ENCODE data around the gene ARHGAP10.

ARHGAP10 gene

DNA sequence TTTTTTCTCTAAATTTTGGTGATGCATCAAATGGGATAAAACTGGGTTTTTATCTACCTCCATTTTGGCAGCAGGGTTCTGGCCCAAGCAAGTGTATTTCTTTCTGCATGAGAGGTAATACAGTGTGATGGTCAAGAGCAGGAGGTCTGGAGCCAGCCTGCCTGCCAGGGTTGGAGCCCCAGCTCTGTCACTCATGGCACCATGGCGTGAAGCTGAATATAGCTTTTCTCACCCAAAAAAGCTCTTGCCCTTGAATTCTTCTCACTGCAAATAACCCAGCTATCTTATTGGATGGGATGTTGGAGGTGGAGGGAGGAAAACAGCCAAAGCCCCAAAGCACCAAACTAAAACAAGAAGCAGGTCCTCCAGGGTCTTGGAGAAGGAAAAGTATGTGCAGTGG, 218.4 kb downstream of the ARHGAP10 start:
- DNase-seq (ENCODE audit: low read depth in 2 of 2), result no peak

DNA sequence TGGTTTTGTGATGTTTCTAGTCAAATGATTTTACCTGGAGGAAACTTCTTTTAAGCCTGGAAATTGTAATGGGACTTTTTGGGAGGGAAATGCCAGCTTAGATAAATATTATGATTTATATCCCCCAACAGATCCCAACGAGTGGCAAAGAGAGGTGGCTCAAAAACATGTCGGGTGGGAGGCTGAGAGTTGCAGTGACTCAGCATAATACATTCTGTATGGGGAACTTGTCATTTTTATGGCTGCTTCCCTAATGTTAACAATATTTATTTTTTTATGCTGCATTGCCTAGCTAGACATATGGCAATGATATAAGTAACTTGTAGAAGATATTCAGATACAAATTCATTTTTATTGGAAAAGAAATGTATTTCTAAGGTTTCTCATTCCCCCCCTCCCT, 219.0 kb downstream of the ARHGAP10 start:
- no peak for DNase-seq (ENCODE audit: low read depth in 2 of 2)

DNA sequence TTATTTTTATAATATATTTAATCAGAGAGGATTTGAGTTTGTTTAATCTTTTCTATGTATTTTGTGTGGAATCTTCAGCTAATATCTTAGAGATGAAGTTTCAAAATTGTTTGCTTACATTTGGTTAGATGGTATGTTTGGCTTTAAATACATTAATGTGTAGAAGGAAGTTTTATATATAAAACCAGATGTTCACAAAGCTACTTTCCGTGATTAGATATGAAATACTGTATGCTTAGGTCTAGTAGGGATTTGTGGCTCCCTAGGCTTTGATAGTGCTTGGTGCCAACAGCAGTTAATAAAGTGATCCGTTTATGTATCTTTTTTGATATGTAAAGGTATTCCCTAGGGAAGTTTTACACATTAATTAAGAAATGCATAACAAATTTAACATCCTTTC, 223.0 kb downstream of the ARHGAP10 start:
- no peak for DNase-seq (ENCODE audit: low read depth in 2 of 2)

DNA sequence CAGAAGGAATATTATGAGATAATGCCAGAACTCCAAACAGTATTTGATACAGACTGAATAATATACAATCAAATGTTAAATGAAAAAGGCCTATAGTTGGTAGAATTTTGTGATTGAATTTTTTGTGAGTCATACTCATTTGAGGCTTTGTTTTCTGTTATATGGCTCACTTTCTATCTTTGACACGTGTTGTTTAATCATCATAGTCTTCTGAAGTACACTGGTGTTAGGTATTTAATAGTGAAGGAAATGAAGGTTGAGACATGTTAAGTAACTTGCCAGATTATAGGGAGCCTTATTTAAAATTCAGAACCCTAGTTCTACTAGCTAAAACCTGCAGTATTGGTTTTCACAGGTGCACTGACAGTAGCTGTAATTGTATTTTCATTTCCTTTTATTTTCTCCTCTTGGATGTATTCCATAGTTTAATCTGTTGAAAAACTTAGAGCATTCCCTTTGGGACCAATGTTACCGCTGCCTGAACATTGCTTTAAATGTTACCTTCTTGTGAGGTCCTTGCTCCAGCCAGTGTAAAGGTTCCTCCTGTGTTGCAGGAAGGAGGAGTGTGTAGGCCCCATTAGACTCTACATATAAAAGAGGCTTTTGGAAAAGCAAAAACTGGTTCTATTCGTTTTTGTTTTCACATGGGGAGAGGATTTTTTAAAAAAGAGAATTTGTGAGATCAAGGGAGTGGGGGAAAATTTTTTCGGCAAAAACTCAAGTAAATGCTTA, 224.1 kb downstream of the ARHGAP10 start:
- DNase-seq (ENCODE audit: low read depth in 2 of 2), result no peak

DNA sequence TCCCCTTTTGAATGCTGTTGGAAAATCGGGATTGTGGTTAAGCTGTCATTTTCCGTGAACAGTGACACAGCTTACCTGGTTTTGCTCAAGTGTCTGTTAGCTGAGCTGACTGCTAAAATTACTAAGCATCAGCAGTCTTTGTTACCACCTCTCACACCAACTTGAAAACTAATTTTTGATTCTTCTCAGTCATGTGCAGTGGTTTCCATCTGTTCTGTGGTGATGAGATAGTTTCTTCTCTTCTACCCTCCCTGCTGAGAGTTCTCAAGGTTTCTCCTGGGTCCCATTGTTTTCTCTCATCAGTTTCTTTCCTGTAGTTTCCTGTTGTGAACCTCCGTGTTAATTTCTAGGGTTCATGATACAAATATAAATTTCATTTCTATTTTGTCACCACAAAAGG, 225.6 kb downstream of the ARHGAP10 start:
- no peak for DNase-seq (ENCODE audit: low read depth in 2 of 2)

DNA sequence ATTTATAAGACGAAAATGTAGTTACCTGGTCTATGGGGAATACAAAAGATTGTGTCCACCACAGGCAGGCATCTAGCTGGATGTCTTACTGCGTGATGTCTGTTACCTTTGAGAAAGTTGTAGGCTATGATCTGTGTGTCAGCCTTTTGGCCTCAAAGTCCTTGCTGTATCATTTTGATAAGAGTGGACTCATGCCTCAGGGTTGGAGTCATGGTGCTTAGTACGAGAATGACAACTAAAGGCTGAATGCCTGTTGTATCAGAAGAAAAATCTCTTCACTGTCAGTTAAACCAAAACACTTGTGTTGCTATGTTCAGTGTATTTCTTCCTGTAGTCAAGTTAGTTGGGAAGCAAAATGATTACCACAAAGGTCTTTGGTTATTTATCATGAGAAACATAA, 226.2 kb downstream of the ARHGAP10 start:
- DNase-seq (ENCODE audit: low read depth in 2 of 2), result no peak

DNA sequence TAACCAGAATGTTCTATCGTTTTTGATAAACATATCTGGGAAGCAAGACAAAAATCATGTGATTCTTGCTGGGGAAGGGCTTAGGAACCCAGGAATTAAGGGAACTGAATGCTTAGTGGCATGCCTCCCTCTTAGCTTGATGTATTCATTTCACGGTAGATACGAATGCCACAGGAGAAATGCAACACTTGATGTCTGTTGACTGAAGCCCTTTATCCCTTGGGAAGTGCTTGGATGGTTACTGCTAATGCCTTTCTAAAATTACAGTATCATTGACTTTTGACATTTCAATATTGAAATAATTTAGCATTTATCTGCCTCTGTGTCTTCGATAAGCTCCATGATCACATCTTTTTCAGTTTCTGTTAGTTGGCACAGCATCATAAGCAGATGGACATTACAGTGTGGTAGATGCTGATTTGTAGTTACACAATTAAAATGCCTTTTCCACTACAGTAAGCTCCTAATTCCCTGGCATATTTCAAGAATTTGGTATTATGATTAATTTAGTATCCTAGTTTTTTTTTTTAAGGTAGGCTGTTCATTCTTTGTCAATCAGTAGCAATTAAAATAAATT, 226.7 kb downstream of the ARHGAP10 start:
- DNase-seq (ENCODE audit: low read depth in 2 of 2), result no peak

DNA sequence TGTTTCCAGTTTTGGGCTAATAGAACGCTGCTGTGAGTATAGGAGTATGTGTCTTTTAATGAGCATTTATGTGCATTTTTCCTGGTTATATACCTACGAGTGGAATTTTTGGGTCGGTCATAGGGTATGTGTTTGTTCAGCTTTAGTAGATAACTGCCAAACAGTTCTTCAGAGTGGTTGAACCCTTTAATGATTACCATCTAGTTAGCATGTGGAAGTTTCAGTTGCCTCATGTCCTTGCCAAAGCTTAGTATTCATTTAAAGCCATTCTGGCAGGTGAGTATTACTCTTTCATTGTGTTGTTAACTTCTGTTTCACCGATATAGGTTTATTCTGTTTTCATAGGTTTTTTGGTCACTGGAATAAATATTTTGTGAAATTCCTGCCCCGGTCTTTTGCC, 229.1 kb downstream of the ARHGAP10 start:
- no peak for DNase-seq (ENCODE audit: low read depth in 2 of 2)

DNA sequence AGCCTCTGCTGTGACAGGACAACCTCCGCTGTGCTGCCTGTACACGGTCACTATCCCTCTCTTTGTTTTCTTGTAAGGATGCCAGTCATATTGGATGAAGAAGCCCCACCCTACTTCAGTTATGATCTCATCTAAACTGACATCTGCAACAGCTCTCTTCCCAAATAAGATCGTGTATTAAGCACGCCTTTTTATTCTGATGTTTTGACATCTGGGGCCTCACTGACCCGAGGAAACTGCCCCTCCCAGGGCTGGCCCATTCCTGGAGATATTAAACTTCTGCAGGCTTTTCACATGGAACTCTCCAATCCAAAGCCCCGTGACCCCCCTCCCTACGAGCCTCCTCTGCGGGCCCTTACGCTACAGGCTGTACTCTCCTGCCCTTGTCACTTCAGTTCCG, 232.0 kb downstream of the ARHGAP10 start:
- DNase-seq (ENCODE audit: low read depth in 2 of 2), result no peak

DNA sequence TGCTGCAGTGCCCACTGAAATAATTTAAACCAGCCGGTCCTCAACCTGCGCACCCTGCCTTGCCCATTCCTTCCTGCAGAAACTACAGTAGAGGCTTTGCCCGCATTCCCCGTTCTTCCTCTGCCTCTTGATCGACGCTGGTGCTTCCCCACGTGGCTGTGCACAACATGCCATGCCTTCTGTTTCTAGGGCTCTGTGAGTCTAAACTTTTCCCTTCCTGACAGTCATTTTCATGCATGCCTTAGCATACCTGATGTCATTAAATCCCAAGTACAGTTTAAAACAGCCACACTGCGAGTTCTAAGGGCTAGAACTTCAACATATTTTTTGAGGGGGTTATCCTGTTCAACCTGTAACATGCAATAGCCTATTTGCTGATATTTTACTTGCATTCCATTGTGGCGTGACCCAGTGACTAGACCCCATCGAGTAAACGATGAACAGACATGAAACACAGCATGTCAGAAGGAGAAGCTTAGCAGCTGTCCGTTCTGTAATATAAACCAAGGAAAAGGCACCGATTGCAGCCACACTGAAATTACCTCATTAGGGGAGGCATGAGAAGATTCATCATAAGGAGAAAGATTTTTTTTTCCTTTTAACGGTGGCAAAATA, 232.5 kb downstream of the ARHGAP10 start:
- no peak for DNase-seq (ENCODE audit: low read depth in 2 of 2)

DNA sequence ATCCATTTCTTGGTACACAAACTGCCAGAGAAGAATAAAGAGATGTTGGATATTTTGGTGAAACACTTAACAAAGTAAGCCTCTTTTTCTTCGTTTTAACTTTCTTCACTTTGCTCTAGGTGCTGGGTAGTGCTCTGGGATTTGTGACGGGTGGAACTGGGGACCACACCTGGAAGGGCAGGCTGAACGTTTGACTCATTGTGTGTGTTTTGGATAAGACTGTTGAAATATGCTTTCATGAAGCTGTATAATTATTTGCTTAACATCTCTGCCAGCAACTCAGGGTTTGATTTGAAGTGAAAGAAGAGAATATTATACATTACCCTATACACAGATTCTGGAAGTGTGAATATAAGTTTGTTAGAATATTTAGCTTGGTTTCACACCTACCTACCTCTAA, 233.2 kb downstream of the ARHGAP10 start:
- DNase-seq (ENCODE audit: low read depth in 2 of 2), result no peak

DNA sequence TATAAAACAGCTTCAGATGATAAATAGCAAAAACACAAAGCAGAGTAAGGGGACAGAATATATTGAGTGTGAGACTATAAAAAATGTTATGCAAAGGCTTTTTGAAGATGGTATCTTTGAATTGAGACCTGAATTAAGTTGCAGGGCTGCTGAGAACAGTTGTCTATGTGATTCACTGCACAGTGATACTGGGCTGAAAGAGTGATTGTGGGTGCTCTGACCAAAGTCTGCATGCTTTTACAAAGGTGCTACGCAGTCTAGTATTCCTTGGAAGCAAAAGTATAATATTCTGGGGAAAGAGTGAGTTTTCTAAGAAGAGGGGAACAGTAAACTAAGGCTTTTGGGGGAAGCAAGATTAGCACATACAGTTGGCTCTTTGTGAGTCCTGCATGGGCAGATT, 234.0 kb downstream of the ARHGAP10 start:
- no peak for DNase-seq (ENCODE audit: low read depth in 2 of 2)

DNA sequence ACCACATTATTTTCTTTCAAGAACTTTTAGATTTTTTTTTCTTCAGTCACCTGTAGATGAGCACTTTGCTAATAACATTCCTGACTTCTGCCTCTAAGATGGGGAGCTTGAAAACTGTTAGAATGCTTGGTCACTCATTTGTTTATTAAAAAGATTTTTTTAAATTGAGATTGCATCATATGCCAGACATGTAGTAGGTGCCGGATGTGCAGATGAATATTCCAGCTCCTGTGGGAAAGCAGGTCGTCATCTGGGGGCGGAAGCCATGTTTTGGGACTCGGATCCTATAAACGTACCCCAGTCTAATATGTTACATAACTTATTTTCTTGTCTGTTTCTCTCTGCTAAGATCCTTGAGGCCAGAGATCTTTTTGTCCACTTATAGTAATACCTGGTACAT, 236.8 kb downstream of the ARHGAP10 start:
- no peak for DNase-seq (ENCODE audit: low read depth in 2 of 2)

DNA sequence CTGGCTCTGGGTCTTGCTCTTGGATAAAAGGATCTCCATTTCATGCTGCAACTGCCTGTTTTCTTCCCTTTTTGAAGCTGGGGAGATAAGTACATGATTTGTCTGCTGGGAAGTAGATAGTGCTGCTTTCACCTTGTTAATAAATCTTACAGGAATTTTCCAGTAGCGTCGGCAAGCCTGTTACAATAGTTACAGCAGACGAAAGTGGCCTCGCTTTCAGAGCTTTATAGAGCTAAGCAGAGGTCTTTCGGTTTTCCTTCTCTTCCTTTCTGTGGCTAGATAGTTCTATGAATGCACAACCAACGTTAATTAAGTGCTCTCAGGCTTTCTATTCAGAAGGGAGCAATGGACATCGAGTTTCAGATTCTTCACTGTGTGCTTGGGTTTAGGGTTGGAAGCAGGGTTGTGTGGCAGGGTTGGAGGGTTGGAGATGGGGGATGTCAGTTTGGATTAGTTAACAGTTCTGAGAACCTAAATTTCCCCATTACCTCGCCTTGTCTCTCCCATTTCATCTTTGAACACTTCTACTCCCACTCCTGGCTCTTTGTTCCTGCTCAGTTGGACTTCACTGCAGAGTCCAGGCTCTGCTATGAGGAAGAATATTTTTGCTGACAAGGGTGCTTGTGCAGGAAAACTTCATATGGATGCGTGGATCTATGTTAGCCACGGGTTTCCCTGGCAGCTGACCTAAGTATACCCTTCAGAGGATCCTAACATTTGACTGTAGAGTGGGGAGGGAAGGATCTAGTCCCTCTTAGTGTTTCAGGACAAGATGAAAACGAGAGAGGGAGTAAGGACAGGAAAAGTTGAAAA, 237.9 kb downstream of the ARHGAP10 start:
- no peak for DNase-seq (ENCODE audit: low read depth in 2 of 2)

DNA sequence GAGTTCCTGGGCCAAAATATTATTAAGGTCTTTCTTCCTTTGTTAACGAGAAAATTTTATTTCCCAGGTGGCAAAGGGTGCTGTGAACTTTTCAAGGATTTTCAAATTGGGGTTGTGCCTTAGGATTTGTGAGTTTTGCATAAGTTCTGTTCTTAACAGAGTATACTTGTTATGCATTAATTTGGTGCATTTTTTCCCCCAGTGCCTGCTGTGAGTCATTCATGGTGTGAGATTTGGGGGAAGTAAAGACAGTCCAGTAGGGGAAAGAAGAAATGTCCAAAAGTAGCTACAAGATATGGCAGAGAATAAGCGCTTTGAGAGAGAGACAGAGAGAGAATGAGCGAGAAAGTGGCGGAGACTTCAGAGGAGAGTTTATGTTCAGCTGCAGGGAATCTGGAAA, 239.2 kb downstream of the ARHGAP10 start:
- DNase-seq (ENCODE audit: low read depth in 2 of 2), result no peak

DNA sequence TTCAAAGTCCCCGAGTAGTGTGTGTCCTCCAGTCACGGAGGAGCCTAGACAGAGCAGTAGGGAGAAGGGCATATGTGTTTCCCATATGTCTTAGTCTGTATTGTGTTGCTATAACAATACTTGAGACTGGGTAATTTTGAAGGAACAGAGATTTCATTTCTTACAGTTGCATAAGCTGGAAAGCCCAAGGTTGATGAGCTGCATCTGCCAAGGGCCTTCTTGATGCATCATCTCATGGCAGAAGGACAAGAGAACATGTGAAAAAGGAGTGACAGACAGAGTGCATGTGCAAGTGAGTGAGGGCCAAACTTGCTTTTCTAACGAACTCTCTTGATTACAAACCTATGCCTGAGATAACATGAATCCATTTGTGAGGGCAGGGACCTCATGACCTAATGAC, 243.4 kb downstream of the ARHGAP10 start:
- no peak for DNase-seq (ENCODE audit: low read depth in 2 of 2)

DNA sequence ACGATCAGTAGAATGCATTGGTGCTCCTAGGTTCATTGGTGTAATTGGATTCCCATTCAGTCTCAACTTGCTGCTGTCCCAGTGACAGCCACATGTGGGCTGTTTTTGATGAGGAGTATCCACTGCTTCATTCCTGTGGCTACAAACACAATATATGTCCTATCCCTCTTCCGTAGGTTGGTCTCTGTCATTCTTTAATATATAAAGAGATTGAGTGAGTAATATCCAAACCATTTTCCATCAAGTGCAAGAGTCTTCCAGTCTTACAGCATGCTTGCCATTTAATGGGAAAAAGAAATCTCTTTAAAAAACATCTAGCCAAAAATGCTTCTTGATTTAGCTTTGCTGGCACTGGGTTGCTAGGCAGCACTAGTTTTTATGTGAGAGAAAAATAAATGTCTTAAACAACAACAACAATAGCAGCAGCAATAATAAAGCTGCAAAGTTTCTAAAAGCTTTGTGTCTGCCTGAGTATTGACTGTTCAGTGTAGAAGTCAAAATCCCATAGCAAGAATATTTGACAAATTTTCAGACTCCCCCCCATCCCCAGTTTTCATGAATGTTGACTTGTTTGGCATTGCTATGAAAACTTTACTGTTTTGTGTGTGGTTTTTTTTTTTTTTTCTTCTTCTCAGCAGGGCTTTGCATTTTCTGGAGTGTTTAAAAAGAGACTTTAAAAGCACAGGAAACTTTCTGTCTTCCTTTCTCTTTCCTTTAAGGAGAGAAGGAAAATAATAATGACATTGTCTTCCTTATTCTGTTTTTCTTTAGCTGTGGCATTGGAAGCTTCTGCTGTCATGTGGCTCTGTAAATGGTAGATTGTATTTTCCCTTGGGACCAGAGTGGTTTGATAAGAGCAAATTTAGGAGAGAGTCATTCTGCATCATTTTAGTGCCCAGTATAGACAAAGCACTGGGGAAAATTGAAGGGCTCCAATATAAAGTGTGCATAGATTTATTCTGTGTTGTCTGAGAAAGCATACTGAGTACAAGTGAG, 244.3 kb downstream of the ARHGAP10 start:
- no peak for DNase-seq (ENCODE audit: low read depth in 2 of 2)

DNA sequence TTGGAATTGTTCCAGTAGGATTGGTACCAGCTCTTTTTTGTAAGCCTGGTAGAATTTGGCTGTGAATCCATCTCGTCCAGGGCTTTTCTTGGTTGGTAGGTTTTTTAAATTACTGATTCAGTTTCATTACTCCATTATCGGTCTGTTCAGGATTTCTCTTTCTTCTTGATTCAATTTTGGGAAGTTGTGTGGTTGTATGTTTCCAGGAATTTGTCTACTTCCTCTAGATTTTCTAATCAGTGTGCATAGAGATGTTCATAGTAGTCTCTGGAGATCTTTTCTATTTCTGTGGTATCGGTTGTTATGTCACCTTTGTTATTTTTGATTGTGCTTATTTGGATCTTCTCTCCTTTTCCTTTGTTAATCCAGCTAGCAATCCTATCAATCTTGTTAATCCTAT, 248.7 kb downstream of the ARHGAP10 start:
- DNase-seq (ENCODE audit: low read depth in 2 of 2), result no peak

DNA sequence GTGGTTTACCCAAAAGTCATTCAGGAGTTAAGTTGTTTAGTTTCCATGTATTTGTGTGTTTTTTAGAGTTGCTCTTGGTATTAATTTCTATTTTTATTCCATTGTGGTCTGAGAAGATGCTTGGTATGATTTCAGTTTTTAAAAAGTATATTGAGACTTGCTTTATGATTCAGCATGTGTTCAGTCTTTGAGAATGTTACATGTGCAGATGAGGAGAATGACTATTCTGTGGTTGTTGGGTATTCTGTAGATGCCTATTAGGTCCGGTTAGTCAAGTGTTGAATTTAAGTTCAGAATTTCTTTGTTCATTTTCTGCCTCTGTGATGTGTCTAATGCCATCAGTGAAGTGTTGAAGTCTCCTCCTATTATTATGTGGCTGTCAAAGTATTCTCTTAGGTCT, 249.4 kb downstream of the ARHGAP10 start:
- DNase-seq (ENCODE audit: low read depth in 2 of 2), result no peak

DNA sequence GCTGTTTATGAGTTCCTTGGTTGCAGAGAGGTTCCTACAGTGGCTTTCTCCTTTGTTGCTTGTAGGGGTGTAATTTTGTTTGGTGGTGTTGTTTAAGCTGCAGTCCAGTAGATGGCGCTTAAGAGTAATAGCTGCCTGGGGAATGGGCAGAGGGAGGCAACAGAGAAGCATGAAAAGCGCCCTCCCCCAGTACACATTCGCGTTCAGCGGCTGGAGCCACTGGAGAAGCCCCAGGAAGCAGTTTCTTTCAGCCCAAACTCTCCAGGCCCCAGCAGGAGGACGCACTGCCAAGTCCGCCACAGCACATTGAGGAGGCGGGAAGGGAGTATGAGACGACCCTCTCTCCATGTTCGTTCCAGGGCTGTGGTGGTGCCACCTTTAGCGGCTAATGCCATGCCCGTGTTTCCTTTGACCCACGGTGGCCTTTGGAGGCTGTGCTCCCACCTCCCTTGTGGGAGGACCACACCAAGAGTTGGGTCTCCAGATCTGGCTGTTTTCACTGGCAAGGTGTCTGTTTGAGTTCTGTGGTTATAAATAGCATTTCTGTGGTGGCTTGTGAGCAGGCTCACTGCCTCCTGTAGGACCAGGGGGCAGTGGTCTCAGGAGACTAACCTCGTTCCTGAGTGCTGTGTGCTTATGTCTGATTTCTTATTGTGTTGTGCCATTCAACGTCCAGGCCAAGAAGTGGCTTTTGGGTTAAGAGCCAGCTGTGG, 252.3 kb downstream of the ARHGAP10 start:
- DNase-seq (ENCODE audit: low read depth in 2 of 2), result peak in 1 of 2 donors; percentile 1

DNA sequence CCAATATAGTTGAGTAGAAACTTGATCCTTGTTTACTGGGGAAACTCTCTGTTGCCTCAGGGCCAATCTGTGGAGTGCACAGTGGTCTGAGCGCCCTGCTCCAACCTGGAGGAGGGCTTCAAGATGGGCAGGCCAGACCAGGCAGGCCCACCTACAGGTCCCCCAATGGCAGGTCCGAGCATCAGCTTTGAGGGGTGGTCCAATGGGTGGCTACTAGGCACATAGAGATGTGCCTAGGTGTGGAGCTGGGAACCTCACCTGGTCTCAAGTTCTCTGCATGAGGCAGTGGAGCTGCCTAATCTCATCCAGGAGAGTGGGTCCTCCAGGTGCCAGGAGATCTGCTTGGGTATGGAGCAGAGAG, 252.9 kb downstream of the ARHGAP10 start:
- no peak for DNase-seq (ENCODE audit: low read depth in 2 of 2)
